Endothelial cell of umbilical vein (primary cell): ENCODE results near the gene SORCS1.

Experiments used
- POLR2AphosphoS5 ChIP-seq: IDR thresholded peaks from 2 replicates; pipeline ENCODE4 v1.6.1; 2012; ENCODE audit warnings: low read depth, mild to moderate bottlenecking, control low read depth, low read length, moderate library complexity; ENCODE audit not compliant: insufficient read depth
- TF ChIP-seq, protein P1 (sequence below), 2 donors: IDR thresholded peaks; 1 replicate in 1 of 2; 2 replicates in 1 of 2; pipeline ENCODE4 v1.5.1; 2011; ENCODE audit warnings: low read length in 2 of 2, mild to moderate bottlenecking in 2 of 2, moderate library complexity in 2 of 2, control low read depth in 1 of 2, inconsistent platforms in 1 of 2, low read depth in 1 of 2; ENCODE audit not compliant: insufficient read depth in 1 of 2; ENCODE audit errors: extremely low read depth in 1 of 2

DNA sequence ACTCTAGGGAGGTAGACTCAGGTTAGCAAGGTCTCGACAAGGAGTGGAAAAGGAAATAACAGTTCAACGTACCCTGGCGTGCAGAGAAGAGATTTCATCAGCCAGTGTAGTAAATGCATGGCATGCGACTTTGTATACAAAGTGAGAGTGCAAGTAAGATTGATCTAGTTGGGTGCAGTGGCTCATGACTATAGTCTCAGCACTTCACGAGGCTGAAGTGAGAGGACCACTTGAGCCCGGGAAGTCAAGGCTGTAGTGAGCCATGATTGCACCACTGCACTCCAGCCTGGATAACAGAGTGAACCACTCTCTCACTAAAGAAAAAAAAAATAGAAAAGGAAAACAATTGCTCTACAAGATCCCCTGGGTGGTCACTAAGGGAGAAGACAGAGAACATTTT lies 528.6 kb downstream of the SORCS1 start:
- TF ChIP-seq, protein P1, sequence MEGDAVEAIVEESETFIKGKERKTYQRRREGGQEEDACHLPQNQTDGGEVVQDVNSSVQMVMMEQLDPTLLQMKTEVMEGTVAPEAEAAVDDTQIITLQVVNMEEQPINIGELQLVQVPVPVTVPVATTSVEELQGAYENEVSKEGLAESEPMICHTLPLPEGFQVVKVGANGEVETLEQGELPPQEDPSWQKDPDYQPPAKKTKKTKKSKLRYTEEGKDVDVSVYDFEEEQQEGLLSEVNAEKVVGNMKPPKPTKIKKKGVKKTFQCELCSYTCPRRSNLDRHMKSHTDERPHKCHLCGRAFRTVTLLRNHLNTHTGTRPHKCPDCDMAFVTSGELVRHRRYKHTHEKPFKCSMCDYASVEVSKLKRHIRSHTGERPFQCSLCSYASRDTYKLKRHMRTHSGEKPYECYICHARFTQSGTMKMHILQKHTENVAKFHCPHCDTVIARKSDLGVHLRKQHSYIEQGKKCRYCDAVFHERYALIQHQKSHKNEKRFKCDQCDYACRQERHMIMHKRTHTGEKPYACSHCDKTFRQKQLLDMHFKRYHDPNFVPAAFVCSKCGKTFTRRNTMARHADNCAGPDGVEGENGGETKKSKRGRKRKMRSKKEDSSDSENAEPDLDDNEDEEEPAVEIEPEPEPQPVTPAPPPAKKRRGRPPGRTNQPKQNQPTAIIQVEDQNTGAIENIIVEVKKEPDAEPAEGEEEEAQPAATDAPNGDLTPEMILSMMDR (IDR thresholded peaks at IDR 0.05; ENCODE audit: extremely low read depth in 1 of 2, insufficient read depth in 1 of 2, low read depth in 1 of 2, low read length in 2 of 2): no peak
- no peak for TF ChIP-seq POLR2AphosphoS5
